NK-92 (cell line): ENCODE data around the gene COMMD9.
"Not testable (repeated sequence)": the region's sequence is repeated elsewhere in the genome, so short reads cannot be mapped to it uniquely, and the experiment has no call there.

Source experiments
- DNase-seq: peaks from one replicate; lab custom pipeline; 2025; ENCODE audit not compliant: unreplicated experiment; lab: John Stamatoyannopoulos, UW

The COMMD9 gene

GRCh38 chr11:36289226-36289852 is at the start of gene COMMD9:
Gene COMMD9 (minus strand): TSS chr11:36289424. CDS start chr11:36289412, 12 bp downstream.
- DNase-seq: peak; percentile 68

DNA sequence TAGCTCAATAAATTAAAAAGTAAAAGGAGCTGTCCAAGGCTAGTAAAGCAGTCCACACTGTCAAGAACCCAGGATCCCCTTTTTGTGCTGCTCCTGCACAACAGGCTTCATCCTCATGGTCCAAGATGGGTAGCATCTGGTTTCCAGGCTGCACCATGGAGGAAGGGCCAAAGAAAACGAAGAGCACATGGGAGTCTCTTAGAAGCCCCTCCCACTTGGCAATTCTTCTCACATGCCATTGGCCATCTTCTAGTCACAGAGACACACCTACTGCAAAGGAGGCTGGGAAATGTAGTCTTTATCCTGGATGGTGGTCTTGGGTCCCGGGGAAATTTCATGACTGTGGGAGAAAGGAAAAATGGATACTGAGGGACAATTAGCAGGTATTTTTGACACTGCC is 44.7 kb upstream of the COMMD9 start:
- no peak for DNase-seq

DNA sequence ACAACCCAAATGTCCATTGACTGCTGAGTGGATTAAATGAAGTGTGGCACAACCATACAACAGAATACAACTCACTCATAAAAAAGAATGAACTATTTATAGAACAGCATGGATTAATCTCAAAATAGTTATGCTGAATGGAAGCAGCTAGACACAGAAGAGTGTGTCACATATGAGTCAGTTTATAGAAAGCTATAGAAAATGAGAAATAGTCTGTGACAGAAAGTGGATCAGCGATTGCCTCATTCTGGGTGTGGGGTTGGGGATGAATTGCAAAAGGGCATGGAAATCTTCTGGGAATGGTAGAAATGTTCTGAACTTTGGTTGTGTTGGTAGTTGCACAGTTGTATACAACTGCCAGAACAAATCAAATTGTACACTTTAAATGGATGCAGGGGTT is 44.2 kb upstream of the COMMD9 start:
- no peak for DNase-seq

GRCh38 chr11:36330411-36330810 is 41.2 kb upstream of the COMMD9 start:
- no peak for DNase-seq

DNA sequence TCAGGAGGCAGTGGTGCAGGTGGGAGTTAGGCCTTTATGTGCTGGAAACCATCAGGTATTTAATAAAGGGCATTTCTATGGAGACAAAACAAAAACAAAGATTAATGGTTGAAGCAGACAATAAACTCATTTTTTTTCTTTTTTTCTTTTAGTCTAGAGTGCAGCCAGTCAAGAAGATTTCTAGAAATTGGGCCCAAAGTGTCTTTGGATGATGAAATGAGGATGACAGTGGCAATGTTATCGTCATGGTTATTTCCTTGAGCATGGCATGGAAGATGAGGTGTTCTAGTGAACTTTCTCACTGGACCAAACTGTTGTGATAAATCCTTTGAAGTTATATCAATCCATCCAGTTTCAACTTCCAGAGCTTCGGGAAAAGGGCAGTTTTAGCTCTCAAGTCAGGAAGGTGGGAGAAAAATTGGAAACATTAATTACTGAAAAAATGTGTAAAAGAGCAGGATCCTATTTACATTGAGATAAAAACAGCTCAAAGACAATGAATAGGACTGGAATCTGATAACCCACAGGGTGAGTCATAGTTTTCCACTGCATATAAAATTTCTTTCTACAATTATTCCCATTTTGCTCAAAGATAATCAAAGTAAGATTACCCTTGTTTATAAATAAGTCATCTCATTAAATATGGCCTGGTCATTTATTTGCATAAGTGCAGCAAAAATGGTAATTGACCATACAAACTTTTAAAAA is 39.9 kb upstream of the COMMD9 start:
- no peak for DNase-seq

- DNase-seq: no peak
Measured at GRCh38 chr11:36326524-36327419, 37.5 kb upstream of the COMMD9 start.

DNA sequence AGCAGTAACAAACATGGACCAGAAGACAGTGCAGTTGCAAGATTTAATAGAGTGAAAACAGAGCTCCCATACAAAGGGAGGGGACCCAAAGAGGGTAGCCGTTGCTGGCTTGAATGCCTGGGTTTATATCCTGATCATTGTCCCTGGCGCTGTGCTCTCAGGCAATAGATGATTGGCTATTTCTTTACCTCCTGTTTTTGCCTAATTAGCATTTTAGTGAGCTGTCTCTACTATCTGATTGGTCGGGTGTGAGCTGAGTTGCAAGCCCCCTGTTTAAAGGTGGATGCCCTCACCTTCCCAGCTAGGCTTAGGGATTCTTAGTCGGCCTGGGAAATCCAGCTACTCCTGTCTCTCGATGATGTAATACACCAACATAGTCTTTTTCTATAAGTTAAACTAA is 36.2 kb upstream of the COMMD9 start:
- DNase-seq: not testable (repeated sequence)

DNA sequence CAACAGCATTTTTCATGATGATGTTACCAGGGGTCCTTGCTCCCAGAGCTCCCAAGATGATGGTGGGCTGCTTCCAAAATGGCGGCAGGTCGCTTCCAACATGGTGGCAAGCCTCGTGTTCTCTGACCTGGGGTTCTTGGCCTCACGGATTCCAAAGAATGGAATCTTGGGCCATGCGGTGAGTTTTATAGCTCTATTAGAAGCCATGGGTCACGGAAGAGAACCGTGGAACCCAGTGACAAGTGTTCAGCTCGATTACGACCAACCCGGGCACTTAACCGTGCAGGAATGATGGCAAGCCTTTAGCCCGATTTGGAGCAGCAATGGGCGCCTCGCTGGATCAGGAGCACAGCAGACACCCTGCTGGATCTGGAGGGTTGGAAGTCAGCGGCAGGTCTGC is 35.7 kb upstream of the COMMD9 start:
- DNase-seq: not testable (repeated sequence)

GRCh38 chr11:36317992-36318391 is 28.8 kb upstream of the COMMD9 start:
- DNase-seq: no peak

GRCh38 chr11:36316049-36316448 is 26.8 kb upstream of the COMMD9 start:
- no peak for DNase-seq

DNA sequence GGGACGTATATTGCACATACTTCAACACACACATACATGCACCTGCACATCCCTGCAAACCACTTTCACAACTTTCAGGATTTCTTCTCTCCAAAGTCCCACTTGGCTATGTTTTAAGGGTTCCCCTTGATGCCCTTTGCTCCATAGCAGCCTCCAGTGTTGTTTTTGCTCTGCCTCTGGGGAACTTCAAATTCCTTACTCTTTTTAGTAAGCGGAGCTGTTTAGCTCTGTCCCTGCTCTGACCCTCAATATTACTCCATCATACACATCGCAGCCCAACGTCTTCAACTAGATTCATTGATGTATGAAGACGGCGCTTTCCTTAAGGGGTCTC is 25.2 kb upstream of the COMMD9 start:
- DNase-seq: no peak

DNA sequence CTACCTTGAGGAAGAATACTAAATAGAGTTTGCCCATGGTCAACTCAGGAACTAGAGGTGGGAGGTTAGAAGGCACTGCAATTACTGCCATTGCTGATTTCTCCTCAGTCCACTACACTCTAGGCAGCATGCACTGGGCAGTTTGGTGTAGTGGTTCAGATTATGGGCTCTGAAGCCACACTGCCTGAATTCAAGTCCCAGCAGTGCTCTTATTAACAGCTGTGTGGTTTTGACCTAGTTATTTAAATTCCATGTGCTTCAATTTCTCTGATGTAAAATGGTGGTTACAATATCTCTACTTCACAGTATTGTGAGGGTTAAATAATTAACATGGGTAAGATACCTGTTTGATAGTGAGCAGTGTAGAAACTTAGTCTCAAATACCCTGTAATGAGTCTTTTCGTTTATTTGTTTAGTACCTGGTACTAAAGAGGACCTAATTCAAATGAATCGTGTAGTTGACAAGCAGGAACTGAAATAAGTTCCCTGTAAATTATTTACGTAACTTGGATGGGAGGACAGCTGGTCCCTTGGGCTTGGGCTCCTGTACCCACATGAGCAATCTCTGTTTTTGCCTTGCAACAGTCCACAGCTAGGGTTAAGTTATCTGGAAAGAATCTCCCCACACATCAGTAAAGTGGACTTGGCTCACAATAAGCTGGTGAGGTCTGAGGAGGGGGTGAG is 24.7 kb upstream of the COMMD9 start:
- DNase-seq: no peak

- DNase-seq: no peak
Measured at GRCh38 chr11:36312611-36313472, 23.6 kb upstream of the COMMD9 start.

DNA sequence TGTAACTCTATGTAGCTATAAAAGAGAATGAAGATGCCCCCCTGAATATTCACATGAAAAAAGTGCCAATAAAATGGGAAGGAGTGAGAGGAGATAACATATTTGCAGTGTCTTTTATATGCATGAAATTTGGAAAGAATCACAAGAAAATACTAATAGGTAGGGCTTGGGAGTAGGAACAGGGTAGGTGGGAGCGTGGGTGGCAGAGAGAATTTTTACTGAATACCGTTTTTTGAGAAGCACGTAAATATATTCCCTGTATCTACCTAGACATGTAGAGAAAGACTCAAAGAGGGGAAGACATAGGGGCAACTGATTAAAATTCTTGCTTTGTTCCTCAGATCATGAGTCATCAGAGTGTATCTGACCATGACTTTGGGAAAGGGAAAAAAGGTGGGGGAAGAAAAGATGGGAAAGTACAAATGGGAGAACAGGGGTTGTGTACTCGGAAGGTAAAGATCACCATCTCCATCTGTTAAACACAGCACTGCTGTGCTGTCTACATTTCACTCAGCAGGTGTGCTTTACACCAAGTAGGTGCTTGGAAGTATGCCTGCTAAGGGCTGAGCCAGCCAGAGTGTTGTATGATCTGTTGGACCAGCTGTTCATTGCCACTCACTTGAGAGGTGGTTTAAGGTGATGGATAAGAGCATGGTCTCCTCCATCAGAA is 22.8 kb upstream of the COMMD9 start:
- no peak for DNase-seq

DNA sequence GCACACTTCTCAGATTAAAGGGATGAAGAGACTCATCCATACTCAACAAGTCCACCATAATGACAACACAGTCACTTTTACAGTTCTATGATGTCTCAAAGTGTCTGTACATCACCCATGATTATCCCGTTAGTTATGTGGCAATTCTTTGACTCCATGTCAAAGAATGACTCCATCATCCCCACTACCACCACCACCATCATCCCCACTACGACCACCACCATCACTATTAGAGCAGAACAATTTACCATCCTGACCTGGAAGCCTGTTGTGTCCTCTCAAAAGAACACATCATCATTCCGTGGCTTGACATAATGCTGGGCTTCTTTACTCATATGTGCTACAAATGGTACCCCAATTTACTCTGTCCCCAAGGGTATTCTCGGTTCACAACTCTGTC is 20.6 kb upstream of the COMMD9 start:
- no peak for DNase-seq

DNA sequence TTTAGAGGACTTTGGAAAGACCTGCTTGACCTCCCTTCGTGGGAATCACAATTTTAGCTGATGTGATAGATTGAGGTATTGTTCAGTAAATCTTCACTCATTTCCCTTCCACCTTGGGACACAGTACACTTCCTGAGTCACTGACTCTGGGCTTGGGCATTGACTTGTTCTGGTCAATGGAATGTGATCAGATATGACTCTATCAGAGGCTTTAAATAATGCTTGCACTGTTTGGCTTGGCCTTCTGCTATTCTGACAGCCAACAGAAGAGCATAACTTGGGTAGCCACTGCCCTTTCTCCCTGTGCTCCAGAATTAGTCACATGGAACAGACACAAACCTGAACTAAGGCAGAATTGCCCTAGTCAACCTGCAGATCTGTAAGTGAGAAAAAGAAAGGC is 19.4 kb upstream of the COMMD9 start:
- DNase-seq: no peak

- DNase-seq: no peak
Measured at GRCh38 chr11:36306888-36307287, 17.7 kb upstream of the COMMD9 start.

- no peak for DNase-seq
Measured at GRCh38 chr11:36305047-36305446, 15.8 kb upstream of the COMMD9 start.

- DNase-seq: no peak
Measured at GRCh38 chr11:36304351-36304750, 15.1 kb upstream of the COMMD9 start.

DNA sequence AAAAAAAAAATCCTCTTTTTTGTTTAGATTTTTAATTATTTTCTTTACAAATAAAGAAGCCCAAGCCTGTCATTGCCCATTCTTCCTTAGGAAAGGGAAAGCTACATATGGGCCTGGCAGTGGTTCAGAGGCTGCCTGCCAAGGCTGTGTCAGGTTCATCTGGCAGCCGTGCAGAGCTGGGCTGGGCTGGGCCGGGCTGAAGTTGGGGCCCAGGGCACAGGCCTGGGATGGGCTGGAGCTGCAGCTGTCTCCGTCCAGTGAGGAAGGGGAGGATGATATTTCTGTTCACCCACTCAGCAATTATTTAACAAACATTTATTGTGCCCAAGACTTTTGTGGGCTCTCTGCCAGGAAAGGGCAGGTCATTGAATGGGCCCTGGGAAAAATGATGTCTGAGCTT is 11.4 kb upstream of the COMMD9 start:
- no peak for DNase-seq
